ENCODE measurements around the gene DNASE1L1.

DNASE1L1 gene

DNA sequence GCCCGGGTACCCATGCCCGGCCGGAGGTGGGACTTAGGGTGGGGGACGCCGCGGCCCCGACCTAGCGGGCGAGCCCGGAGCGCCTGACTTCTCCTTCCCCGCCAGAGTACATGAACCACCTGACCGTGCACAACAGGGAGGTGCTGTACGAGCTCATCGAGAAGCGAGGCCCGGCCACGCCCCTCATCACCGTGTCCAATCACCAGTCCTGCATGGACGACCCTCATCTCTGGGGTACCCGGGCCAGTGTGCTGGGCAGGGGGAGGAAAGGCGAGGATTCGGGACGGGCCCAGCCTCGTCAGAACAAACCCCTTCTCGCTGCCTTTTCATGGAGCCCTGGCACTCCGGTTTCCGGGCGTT is 2.9 kb upstream of the DNASE1L1 start:
- TF ChIP-seq CTCF (IDR thresholded peaks at IDR 0.05; ENCODE audit: borderline replicate concordance, extremely low read depth, low read length, poor library complexity, severe bottlenecking) = no peak
- no peak for TF ChIP-seq EZH2 (IDR thresholded peaks at IDR 0.05; ENCODE audit: borderline replicate concordance, low read depth, low read length, severe bottlenecking)
- no peaks in the 10 kb centered on the region for H3K27me3 ChIP-seq (ENCODE audit: insufficient read depth, low read length, poor library complexity)
- peaks cover 21% of the 10 kb centered on the region; the same call in 1 of the 2 replicates for H3K79me2 ChIP-seq (ENCODE audit: insufficient read depth, low read length)
- peak overlapping the region; percentile 93 for H3K4me2 ChIP-seq (ENCODE audit: insufficient read depth, low read length)
- DNase-seq = peak; percentile 66
- peaks cover 14% of the 10 kb centered on the region for H3K4me1 ChIP-seq (ENCODE audit: insufficient read depth, low read length)
- peak; percentile 73 for ATAC-seq (ENCODE audit: insufficient read depth, low read depth)
- peak overlapping the region; percentile 50 to 77; a peak in 3 of 4 replicates for H3K4me3 ChIP-seq (ENCODE audit: low read depth in 1 of 2, low read length in 2 of 2)
- H3K9ac ChIP-seq (ENCODE audit: low read depth, low read length) = peak overlapping the region; percentile 95
- peak overlapping the region; percentile 92 for H3K27ac ChIP-seq (ENCODE audit: low read length)
- H4K20me1 ChIP-seq (ENCODE audit: insufficient read depth, low read length) = no peaks in the 10 kb centered on the region
- no peaks in the 10 kb centered on the region for H3K9me3 ChIP-seq (ENCODE audit: insufficient read depth, low read length, severe bottlenecking)
- peak overlapping the region; percentile 87 for H2AFZ ChIP-seq (ENCODE audit: low read depth, low read length)
- H3K36me3 ChIP-seq (ENCODE audit: insufficient read depth, low read length) = peaks cover 17% of the 10 kb centered on the region

- no peak overlapping the region for H2AFZ ChIP-seq (ENCODE audit: low read depth, low read length)
- no peaks in the 10 kb centered on the region for H3K9me3 ChIP-seq (ENCODE audit: insufficient read depth, low read length, severe bottlenecking)
- peaks cover 12% of the 10 kb centered on the region for H3K36me3 ChIP-seq (ENCODE audit: insufficient read depth, low read length)
- H4K20me1 ChIP-seq (ENCODE audit: insufficient read depth, low read length) = no peaks in the 10 kb centered on the region
- H3K27me3 ChIP-seq (ENCODE audit: insufficient read depth, low read length, poor library complexity) = no peaks in the 10 kb centered on the region
- peaks cover 14% of the 10 kb centered on the region for H3K4me1 ChIP-seq (ENCODE audit: insufficient read depth, low read length)
- no peak overlapping the region for H3K9ac ChIP-seq (ENCODE audit: low read depth, low read length)
- H3K4me2 ChIP-seq (ENCODE audit: insufficient read depth, low read length) = no peak overlapping the region
- no peak overlapping the region for H3K27ac ChIP-seq (ENCODE audit: low read length)
- no peak for ATAC-seq (ENCODE audit: insufficient read depth, low read depth)
- no peak for TF ChIP-seq EZH2 (IDR thresholded peaks at IDR 0.05; ENCODE audit: borderline replicate concordance, low read depth, low read length, severe bottlenecking)
- TF ChIP-seq CTCF (IDR thresholded peaks at IDR 0.05; ENCODE audit: borderline replicate concordance, extremely low read depth, low read length, poor library complexity, severe bottlenecking) = no peak
- H3K4me3 ChIP-seq (ENCODE audit: low read depth in 1 of 2, low read length in 2 of 2) = no peak overlapping the region
- H3K79me2 ChIP-seq (ENCODE audit: insufficient read depth, low read length) = peaks cover 20% of the 10 kb centered on the region; the same call in 1 of the 2 replicates
- DNase-seq = no peak
Measured at GRCh38 chrX:154408659-154409221, 314 bp downstream of the DNASE1L1 start.

GRCh38 chrX:154404625-154405192 is 4.3 kb downstream of the DNASE1L1 start:
- H3K9ac ChIP-seq (ENCODE audit: low read depth, low read length) = no peak overlapping the region
- H3K27ac ChIP-seq (ENCODE audit: low read length) = no peak overlapping the region
- ATAC-seq (ENCODE audit: insufficient read depth, low read depth) (no peak), DNase-seq (no peak)
- H2AFZ ChIP-seq (ENCODE audit: low read depth, low read length) = no peak overlapping the region
- H3K36me3 ChIP-seq (ENCODE audit: insufficient read depth, low read length) = peaks cover 16% of the 10 kb centered on the region
- H3K4me3 ChIP-seq (ENCODE audit: low read depth in 1 of 2, low read length in 2 of 2) = no peak overlapping the region
- H3K79me2 ChIP-seq (ENCODE audit: insufficient read depth, low read length) = peaks cover 3% of the 10 kb centered on the region; the same call in 1 of the 2 replicates
- H3K27me3 ChIP-seq (ENCODE audit: insufficient read depth, low read length, poor library complexity) = no peaks in the 10 kb centered on the region
- no peaks in the 10 kb centered on the region for H3K9me3 ChIP-seq (ENCODE audit: insufficient read depth, low read length, severe bottlenecking)
- H4K20me1 ChIP-seq (ENCODE audit: insufficient read depth, low read length) = peaks cover 12% of the 10 kb centered on the region
- H3K4me2 ChIP-seq (ENCODE audit: insufficient read depth, low read length) = no peak overlapping the region
- H3K4me1 ChIP-seq (ENCODE audit: insufficient read depth, low read length) = peaks cover 5% of the 10 kb centered on the region
- TF ChIP-seq CTCF (IDR thresholded peaks at IDR 0.05; ENCODE audit: borderline replicate concordance, extremely low read depth, low read length, poor library complexity, severe bottlenecking) (no peak), EZH2 (IDR thresholded peaks at IDR 0.05; ENCODE audit: borderline replicate concordance, low read depth, low read length, severe bottlenecking) (no peak)

Measured in DND-41 (cell line).